GM19035 (cell line): ENCODE results near the gene LANCL3.

Experiments
- ATAC-seq: cut with Tn5 transposase; IDR thresholded peaks from one replicate; pipeline ENCODE4 v1.9.1; 2021; ENCODE audit not compliant: unreplicated experiment

LANCL3 gene

GRCh38 chrX:37678574-37678973 is 107.1 kb downstream of the LANCL3 start:
- no peak for ATAC-seq

- no peak for ATAC-seq
These were observed 107.8 kb downstream of the LANCL3 start for GRCh38 chrX:37679230-37679629.

- ATAC-seq, result no peak
These were observed 108.4 kb downstream of the LANCL3 start for GRCh38 chrX:37679888-37680287.

- ATAC-seq, result no peak
These were observed 113.0 kb downstream of the LANCL3 start for GRCh38 chrX:37684426-37684825.

GRCh38 chrX:37684973-37685372 is 113.5 kb downstream of the LANCL3 start:
- no peak for ATAC-seq

GRCh38 chrX:37685381-37686359 is 114.2 kb downstream of the LANCL3 start, which contains the start of gene XK:
Gene XK (plus strand): TSS chrX:37685791. CDS start chrX:37685962, 171 bp downstream.
- peak; percentile 81 for ATAC-seq

GRCh38 chrX:37686369-37686995 is 115.0 kb downstream of the LANCL3 start:
- ATAC-seq, result no peak

GRCh38 chrX:37686996-37687395 is 115.5 kb downstream of the LANCL3 start:
- ATAC-seq, result no peak

- ATAC-seq, result no peak
These were observed 118.7 kb downstream of the LANCL3 start for GRCh38 chrX:37690119-37690518.

- ATAC-seq, result no peak
These were observed 121.5 kb downstream of the LANCL3 start for GRCh38 chrX:37692918-37693317.

- no peak for ATAC-seq
These were observed 125.8 kb downstream of the LANCL3 start for GRCh38 chrX:37697169-37697760.

- ATAC-seq, result no peak
These were observed 130.1 kb downstream of the LANCL3 start for GRCh38 chrX:37701588-37701987.

GRCh38 chrX:37711991-37712390 is 140.5 kb downstream of the LANCL3 start:
- ATAC-seq, result no peak

- no peak for ATAC-seq
These were observed 141.0 kb downstream of the LANCL3 start for GRCh38 chrX:37712458-37712857.

GRCh38 chrX:37714479-37714878 is 143.0 kb downstream of the LANCL3 start:
- ATAC-seq, result no peak

- ATAC-seq, result no peak
These were observed 145.1 kb downstream of the LANCL3 start for GRCh38 chrX:37716602-37717001.

GRCh38 chrX:37717708-37718107 is 146.2 kb downstream of the LANCL3 start:
- no peak for ATAC-seq

- ATAC-seq, result no peak
These were observed 151.1 kb downstream of the LANCL3 start for GRCh38 chrX:37722595-37722994.

- ATAC-seq, result no peak
These were observed 154.9 kb downstream of the LANCL3 start for GRCh38 chrX:37726346-37726745.
